ENCODE results near the gene THRB. TPM values are rescaled to one million over a fixed set of nuclear protein-coding genes. Genes with fewer than 3 reads are reported as not detected.

THRB gene
- total and polyA plus RNA-seq, 2 donors (not counting 3 experiments of a cell fraction or from before 2014, with no cell fraction given) = 0.06 TPM; not detected in 1

GRCh38 chr3:24387493-24387892, 107.2 kb downstream of the THRB start:
- Histone ChIP-seq H3K9me1 (replicated peaks; ENCODE audit: control insufficient read depth, extremely low read depth, insufficient read depth, low read length) (no peaks in the 10 kb centered on the region), H2AFZ (ENCODE audit: low read depth, low read length) (no peak overlapping the region), H3K27ac (ENCODE audit: insufficient read depth, low read depth, low read length) (no peak overlapping the region), H3K9me3 (replicated peaks; ENCODE audit: control insufficient read depth, insufficient read depth, low read length) (no peaks in the 10 kb centered on the region), H3K4me3 (replicated peaks in 1 of 3; ENCODE audit: insufficient read depth in 1 of 3, low read depth in 1 of 3, low read length in 3 of 3) (no peak overlapping the region), H3K79me2 (ENCODE audit: control insufficient read depth, insufficient read depth, low read length) (no peaks in the 10 kb centered on the region), H3K9ac (replicated peaks; ENCODE audit: extremely low read depth, insufficient read depth, low read length) (no peak overlapping the region), H3K36me3 (ENCODE audit: control insufficient read depth in 2 of 2, extremely low read depth in 1 of 2, insufficient read depth in 2 of 2, low read length in 2 of 2) (no peaks in the 10 kb centered on the region), H3K27me3 (ENCODE audit: control insufficient read depth in 2 of 2, insufficient read depth in 2 of 2, low read length in 2 of 2) (no peaks in the 10 kb centered on the region), H3K4me2 (ENCODE audit: insufficient read depth, low read length) (no peak overlapping the region), H4K20me1 (replicated peaks; ENCODE audit: control insufficient read depth, extremely low read depth, insufficient read depth, low read length) (no peaks in the 10 kb centered on the region), H3K4me1 (ENCODE audit: control insufficient read depth, extremely low read depth, insufficient read depth, low read length) (no peaks in the 10 kb centered on the region)
- DNase-seq (ENCODE audit: low read depth, low spot score) = no peak
- CTCF ChIA-PET = no interaction called here
- dilution Hi-C loops (cut with MboI; ENCODE audit: extremely low pct_ligation_motif_present, low sequenced_read_pairs) (no loop called here), intact Hi-C loops (cut with micrococcal nuclease) (no loop called here)
- no TSS peak for BruUV-seq (replicated peaks)
- POLR2A ChIA-PET = no interaction called here
- no peak for FAIRE-seq
- TF ChIP-seq CTCF (IDR thresholded peaks at IDR 0.05; ENCODE audit: extremely low read depth in 1 of 2, insufficient read depth in 1 of 2, low read depth in 1 of 2, low read length in 2 of 2) (no peak), JUN (IDR thresholded peaks at IDR 0.05; ENCODE audit: borderline replicate concordance, insufficient read depth, insufficient read length, low read depth) (no peak), GATA2 (IDR thresholded peaks at IDR 0.05; ENCODE audit: insufficient read depth, insufficient read length, low read depth, low read length) (no peak), MYC (IDR thresholded peaks at IDR 0.05; ENCODE audit: low read depth, low read length) (no peak), FOS (IDR thresholded peaks at IDR 0.05; ENCODE audit: borderline replicate concordance, insufficient read depth, low read length) (no peak), MAX (IDR thresholded peaks at IDR 0.05; ENCODE audit: insufficient read depth, insufficient read length) (no peak), POLR2A (IDR thresholded peaks at IDR 0.05; ENCODE audit: low read depth, low read length) (no peak), EZH2 (IDR thresholded peaks at IDR 0.05; ENCODE audit: borderline replicate concordance, low read depth, low read length, severe bottlenecking) (no peak), POLR2AphosphoS5 (IDR thresholded peaks at IDR 0.05; ENCODE audit: insufficient read depth, low read depth, low read length) (no peak)

Data from endothelial cell of umbilical vein (primary cell).